Mesenchymal stem cell (in vitro differentiated cells and primary cell): ENCODE results near the gene RIN2.

Experiments used
- DNase-seq: peaks from one replicate; pipeline ENCODE4 v3.0.0-alpha.2; 2013
- H2AFZ ChIP-seq: one replicate; pipeline ENCODE4 v1.6.1; 2013; ENCODE audit warnings: low read depth, mild to moderate bottlenecking, control low read depth, inconsistent platforms, low read length, moderate library complexity
- H2AK5ac ChIP-seq: 2 replicates; pipeline ENCODE4 v1.6.1; 2013; ENCODE audit warnings: low read length, moderate library complexity, mild to moderate bottlenecking, inconsistent platforms; ENCODE audit not compliant: severe bottlenecking
- H2BK120ac ChIP-seq: one replicate; pipeline ENCODE4 v1.6.1; 2013; ENCODE audit warnings: low read depth, mild to moderate bottlenecking, inconsistent platforms, low read length, moderate library complexity
- H2BK12ac ChIP-seq, 2 experiments: one replicate each; pipeline ENCODE4 v1.6.1; 2013; ENCODE audit warnings: inconsistent platforms in 2 of 2, low read length in 2 of 2, mild to moderate bottlenecking in 2 of 2, moderate library complexity in 2 of 2, control low read depth in 1 of 2
- H2BK15ac ChIP-seq: one replicate; pipeline ENCODE4 v1.6.1; 2013; ENCODE audit warnings: mild to moderate bottlenecking, low read depth, inconsistent platforms; ENCODE audit not compliant: poor library complexity, severe bottlenecking
- H2BK5ac ChIP-seq: 2 replicates; pipeline ENCODE4 v1.6.1; 2013; ENCODE audit warnings: low read depth, mild to moderate bottlenecking, low read length, control low read depth, inconsistent platforms; ENCODE audit not compliant: poor library complexity, severe bottlenecking
- H3K14ac ChIP-seq, 2 experiments: one replicate each; pipeline ENCODE4 v1.6.1; 2013; ENCODE audit warnings: inconsistent platforms in 2 of 2, low read length in 2 of 2, control low read depth in 1 of 2, mild to moderate bottlenecking in 1 of 2, moderate library complexity in 1 of 2
- H3K18ac ChIP-seq, 2 experiments: one replicate each; pipeline ENCODE4 v1.6.1; 2013; ENCODE audit warnings: inconsistent platforms in 2 of 2, low read length in 2 of 2, control low read depth in 1 of 2, low read depth in 1 of 2, mild to moderate bottlenecking in 1 of 2
- H3K23ac ChIP-seq, 2 experiments: one replicate each; pipeline ENCODE4 v1.6.1; 2013; ENCODE audit warnings: inconsistent platforms in 2 of 2, low read length in 2 of 2, mild to moderate bottlenecking in 2 of 2, moderate library complexity in 2 of 2, control low read depth in 1 of 2
- H3K27ac ChIP-seq: 2 replicates; pipeline ENCODE4 v1.5.1; 2013; ENCODE audit warnings: mild to moderate bottlenecking, moderate library complexity, low read length, control low read depth, inconsistent platforms; ENCODE audit not compliant: poor library complexity, severe bottlenecking
- H3K27me3 ChIP-seq, 2 experiments: 2 replicates each; pipeline versions ENCODE4 v1.6.1 to v1.7.0; 2013; ENCODE audit warnings: low read length in 2 of 2, mild to moderate bottlenecking in 2 of 2, moderate library complexity in 2 of 2, control low read depth in 1 of 2, inconsistent platforms in 1 of 2; ENCODE audit not compliant: control insufficient read depth in 1 of 2, insufficient read depth in 1 of 2
- H3K36me3 ChIP-seq, 2 experiments: 2 replicates each; pipeline versions ENCODE4 v1.6.1 to v1.7.0; 2013; ENCODE audit warnings: low read length in 2 of 2, control low read depth in 1 of 2, inconsistent platforms in 1 of 2, low read depth in 1 of 2, mild to moderate bottlenecking in 1 of 2; ENCODE audit not compliant: insufficient read depth in 2 of 2, control insufficient read depth in 1 of 2
- H3K4ac ChIP-seq, 2 experiments: one replicate each; pipeline ENCODE4 v1.6.1; 2013; ENCODE audit warnings: inconsistent platforms in 2 of 2, low read length in 2 of 2, mild to moderate bottlenecking in 2 of 2, moderate library complexity in 2 of 2, control low read depth in 1 of 2, low read depth in 1 of 2
- H3K4me1 ChIP-seq: 2 replicates; pipeline ENCODE4 v1.6.1; 2013; ENCODE audit warnings: low read depth, low read length, control low read depth; ENCODE audit not compliant: control insufficient read depth, insufficient read depth
- H3K4me2 ChIP-seq: 2 replicates; pipeline ENCODE4 v1.6.1; 2013; ENCODE audit warnings: low read length, mild to moderate bottlenecking, inconsistent platforms; ENCODE audit not compliant: poor library complexity, severe bottlenecking
- H3K4me3 ChIP-seq, 2 experiments: 2 replicates each; pipeline versions ENCODE4 v1.5.1 to v1.7.0; 2013; ENCODE audit warnings: low read length in 2 of 2, mild to moderate bottlenecking in 2 of 2, control low read depth in 1 of 2, low read depth in 1 of 2; ENCODE audit not compliant: insufficient read depth in 1 of 2
- H3K79me1 ChIP-seq: replicated peaks from 2 replicates; pipeline ENCODE4 v1.6.1; 2013; ENCODE audit warnings: mild to moderate bottlenecking, control low read depth, low read length, inconsistent platforms; ENCODE audit not compliant: poor library complexity, severe bottlenecking
- H3K9ac ChIP-seq: 2 replicates; pipeline ENCODE4 v1.7.0; 2013; ENCODE audit warnings: mild to moderate bottlenecking, low read length, moderate library complexity
- H3K9me3 ChIP-seq: 2 replicates; pipeline ENCODE4 v1.7.0; 2013; ENCODE audit warnings: mild to moderate bottlenecking, low read length; ENCODE audit not compliant: control insufficient read depth
- H4K8ac ChIP-seq: one replicate; pipeline ENCODE4 v1.6.1; 2013; ENCODE audit warnings: inconsistent platforms, mild to moderate bottlenecking, low read length, moderate library complexity
- H4K91ac ChIP-seq: one replicate; pipeline ENCODE4 v1.6.1; 2013; ENCODE audit warnings: mild to moderate bottlenecking, low read length, inconsistent platforms
- WGBS: methylation state at CpG from one replicate; pipeline ENCODE4 v1.1.7; 2013; ENCODE audit warnings: mixed read lengths; 5-methylcytosine and 5-hydroxymethylcytosine counted together

RIN2 gene

DNA sequence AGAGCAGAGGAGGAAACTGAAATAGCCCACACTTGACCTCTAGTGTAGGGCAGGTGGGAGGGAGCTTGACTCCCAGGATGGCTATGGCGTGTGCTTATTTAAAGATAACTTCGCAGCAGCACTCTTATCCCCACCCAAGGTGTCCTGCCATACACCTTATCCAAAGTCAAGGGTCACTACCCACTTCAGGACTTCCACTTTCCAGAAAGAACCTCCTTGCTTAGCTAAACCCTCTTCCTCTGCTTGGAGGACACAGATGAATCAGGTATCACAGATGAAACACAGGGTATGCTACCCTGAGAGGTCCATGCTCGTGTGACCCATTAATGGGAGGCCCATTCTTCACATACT lies 2.3 kb downstream of the RIN2 start:
- Histone ChIP-seq H2AK5ac (no peak overlapping the region), H2BK120ac (no peak overlapping the region), H4K91ac (peak overlapping the region; percentile 6), H2BK5ac (no peak overlapping the region), H3K27ac (no peak overlapping the region), H2AFZ (no peak overlapping the region), H3K27me3 (no peaks in the 10 kb centered on the region), H2BK15ac (no peak overlapping the region), H3K18ac (peak overlapping the region in 1 of 2 experiments; percentile 38), H3K9ac (no peak overlapping the region), H4K8ac (no peak overlapping the region), H3K4me3 (peak overlapping the region in 1 of 2 experiments; percentile 98), H3K79me1 (peaks cover 14% of the 10 kb centered on the region), H3K9me3 (no peaks in the 10 kb centered on the region), H3K23ac (no peak overlapping the region), H3K14ac (no peak overlapping the region), H3K4me2 (no peak overlapping the region), H3K4ac (no peak overlapping the region), H3K4me1 (peaks cover 11% of the 10 kb centered on the region), H3K36me3 (no peaks in the 10 kb centered on the region), H2BK12ac (peak overlapping the region; percentile 52 to 72)
- WGBS: 96% methylated on average over 3 of the region's 3 CpGs
- DNase-seq: no peak

DNA sequence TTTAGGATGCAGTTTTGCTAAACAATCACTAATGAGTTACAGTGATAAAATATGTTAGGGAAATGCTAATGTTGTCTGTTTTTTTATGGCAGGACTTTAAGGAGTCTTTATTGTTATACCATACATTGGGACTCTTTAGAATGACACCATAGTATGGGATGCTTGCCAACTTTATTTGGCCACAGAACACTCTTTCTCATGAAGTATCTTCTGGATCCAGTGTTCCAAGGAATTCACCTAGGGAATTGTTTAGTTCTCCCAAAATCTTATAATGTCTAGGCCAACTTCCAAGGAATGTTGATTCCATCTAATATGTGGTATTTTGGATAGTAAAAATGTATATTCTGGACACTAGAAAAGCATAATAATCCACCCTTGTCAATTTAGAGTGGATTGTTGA lies 3.3 kb downstream of the RIN2 start:
- Histone ChIP-seq H2AFZ (no peak overlapping the region), H4K91ac (no peak overlapping the region), H2BK12ac (no peak overlapping the region), H2BK15ac (no peak overlapping the region), H3K36me3 (no peaks in the 10 kb centered on the region), H3K4me3 (no peak overlapping the region), H2BK120ac (no peak overlapping the region), H3K14ac (no peak overlapping the region), H3K18ac (no peak overlapping the region), H3K79me1 (peaks cover 20% of the 10 kb centered on the region), H2BK5ac (no peak overlapping the region), H3K23ac (no peak overlapping the region), H2AK5ac (no peak overlapping the region), H3K27me3 (no peaks in the 10 kb centered on the region), H3K4me1 (peaks cover 12% of the 10 kb centered on the region), H3K9me3 (no peaks in the 10 kb centered on the region), H3K9ac (no peak overlapping the region), H3K27ac (no peak overlapping the region), H4K8ac (no peak overlapping the region), H3K4me2 (no peak overlapping the region), H3K4ac (no peak overlapping the region)
- no peak for DNase-seq

DNA sequence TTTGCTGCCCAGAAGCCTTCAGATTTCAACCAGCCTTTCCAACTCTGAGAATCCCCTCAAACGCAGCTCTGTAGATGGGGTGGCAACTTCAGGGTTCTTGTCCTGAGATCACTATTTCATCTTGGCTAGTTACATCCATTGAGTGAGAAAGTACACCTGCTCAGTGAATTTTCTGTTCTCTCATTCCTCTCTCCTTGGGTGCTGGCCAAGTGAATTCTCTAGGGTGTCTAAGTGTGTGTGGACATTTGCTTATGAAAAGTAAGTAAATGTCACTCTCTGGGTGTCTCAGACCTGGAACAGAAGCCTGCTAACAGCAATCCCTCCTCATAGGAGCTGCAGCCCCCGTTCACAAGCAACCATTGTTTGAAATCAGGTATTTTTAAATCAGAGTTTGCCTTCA lies 3.8 kb downstream of the RIN2 start:
- no peaks in the 10 kb centered on the region for H3K27me3 ChIP-seq
- H2BK15ac ChIP-seq: peak overlapping the region; percentile 40
- no peak overlapping the region for H3K18ac ChIP-seq
- H2BK12ac ChIP-seq: no peak overlapping the region
- H3K4me2 ChIP-seq: no peak overlapping the region
- H3K9me3 ChIP-seq: no peaks in the 10 kb centered on the region
- no peak overlapping the region for H4K91ac ChIP-seq
- H3K4me3 ChIP-seq: no peak overlapping the region
- no peak overlapping the region for H3K4ac ChIP-seq
- no peak overlapping the region for H4K8ac ChIP-seq
- H2AFZ ChIP-seq: no peak overlapping the region
- no peaks in the 10 kb centered on the region for H3K36me3 ChIP-seq
- no peak for DNase-seq
- H3K9ac ChIP-seq: no peak overlapping the region
- peaks cover 24% of the 10 kb centered on the region for H3K79me1 ChIP-seq
- H2BK120ac ChIP-seq: no peak overlapping the region
- H3K27ac ChIP-seq: no peak overlapping the region
- 80% methylated on average over 2 of the region's 2 CpGs for WGBS
- H2BK5ac ChIP-seq: no peak overlapping the region
- no peak overlapping the region for H3K14ac ChIP-seq
- peaks cover 10% of the 10 kb centered on the region for H3K4me1 ChIP-seq
- H3K23ac ChIP-seq: no peak overlapping the region
- H2AK5ac ChIP-seq: peak overlapping the region; percentile 41

DNA sequence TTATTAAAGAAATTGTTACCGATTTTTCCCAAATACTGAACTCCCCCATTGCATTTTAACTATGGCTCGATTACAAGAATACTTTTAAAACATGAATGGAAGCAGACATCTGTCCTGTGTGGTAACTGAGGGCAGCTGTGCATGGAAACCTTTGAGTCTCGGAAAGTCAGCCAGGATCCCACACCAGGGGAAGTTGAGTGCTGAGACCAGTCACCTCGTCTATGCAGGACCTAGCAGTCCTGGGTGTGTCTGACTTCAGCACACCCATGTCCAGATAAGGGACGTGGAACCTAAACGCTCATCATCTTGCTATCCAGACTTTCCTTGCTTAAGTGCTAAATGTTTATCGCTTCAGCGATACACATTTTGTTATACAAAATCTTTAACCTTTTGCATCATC lies 6.1 kb downstream of the RIN2 start:
- Histone ChIP-seq H3K14ac (no peak overlapping the region), H2BK12ac (peak overlapping the region in 1 of 2 experiments; percentile 57), H2BK120ac (no peak overlapping the region), H2AFZ (no peak overlapping the region), H3K27ac (no peak overlapping the region), H3K36me3 (peaks cover 0 to 2% of the 10 kb centered on the region in 2 experiments), H3K79me1 (peaks cover 32% of the 10 kb centered on the region), H2BK5ac (no peak overlapping the region), H3K4ac (no peak overlapping the region), H2BK15ac (peak overlapping the region; percentile 86), H3K9me3 (no peaks in the 10 kb centered on the region), H2AK5ac (no peak overlapping the region), H3K23ac (no peak overlapping the region), H3K4me3 (no peak overlapping the region), H3K9ac (no peak overlapping the region), H3K18ac (peak overlapping the region in 1 of 2 experiments; percentile 9), H4K91ac (no peak overlapping the region), H3K27me3 (no peaks in the 10 kb centered on the region), H3K4me1 (peaks cover 16% of the 10 kb centered on the region), H3K4me2 (no peak overlapping the region), H4K8ac (no peak overlapping the region)
- peak; percentile 26 for DNase-seq
- WGBS: 60% methylated on average over 7 of the region's 8 CpGs
